ENCODE data around the gene RD3L. TPM values are rescaled to one million over a fixed set of nuclear protein-coding genes. Genes with fewer than 3 reads are reported as not detected.

The RD3L gene
- total and polyA plus RNA-seq, 2 of the 4 experiments (the other 2 are of a cell fraction): not detected

- CTCF ChIA-PET: interaction anchor here (1.2 kb wide), 1 partner anchor 14 kb away, joined by 5 read pairs; no protein-coding TSS in a partner anchor
- H2BK120ac ChIP-seq (ENCODE audit: low read depth, low read length): no peak overlapping the region
- no peaks in the 10 kb centered on the region for H3K4me1 ChIP-seq (ENCODE audit: control insufficient read depth, insufficient read depth, low read length)
- H3K36me3 ChIP-seq (ENCODE audit: control insufficient read depth, insufficient read depth, low read length): no peaks in the 10 kb centered on the region
- H3K14ac ChIP-seq (replicated peaks; ENCODE audit: low read depth, low read length): no peak overlapping the region
- no peak for TF ChIP-seq CTCF (conservative IDR thresholded peaks at IDR 0.05; ENCODE audit: low read depth, low read length)
- no peak for TF ChIP-seq RFX5 (IDR thresholded peaks at IDR 0.05; ENCODE audit: low read depth, low read length)
- no peak for TF ChIP-seq NFE2L2 (IDR thresholded peaks at IDR 0.05; ENCODE audit: low read depth, low read length)
- no peak for TF ChIP-seq MAZ (IDR thresholded peaks at IDR 0.05; ENCODE audit: borderline replicate concordance, low read depth, low read length)
- no peak for TF ChIP-seq SMC3 (IDR thresholded peaks at IDR 0.05; ENCODE audit: low read depth, low read length)
- TF ChIP-seq FOS (IDR thresholded peaks at IDR 0.05; ENCODE audit: low read depth, low read length): no peak
- TF ChIP-seq MXI1 (IDR thresholded peaks at IDR 0.05; ENCODE audit: borderline replicate concordance, low read depth, low read length): no peak
- TF ChIP-seq CEBPB (IDR thresholded peaks at IDR 0.05; ENCODE audit: low read depth, low read length): no peak
- TF ChIP-seq BHLHE40 (IDR thresholded peaks at IDR 0.05; ENCODE audit: low read depth, low read length): no peak
- TF ChIP-seq RCOR1 (IDR thresholded peaks at IDR 0.05; ENCODE audit: insufficient replicate concordance, low read length): no peak
- TF ChIP-seq ELK1 (IDR thresholded peaks at IDR 0.05; ENCODE audit: borderline replicate concordance, low read depth, low read length): no peak
- TF ChIP-seq CHD1 (IDR thresholded peaks at IDR 0.05; ENCODE audit: low read depth, low read length): no peak
- TF ChIP-seq MAFK (IDR thresholded peaks at IDR 0.05; ENCODE audit: low read depth, low read length): no peak
- TF ChIP-seq RAD21 (IDR thresholded peaks at IDR 0.05; ENCODE audit: low read length): no peak
- no peak for TF ChIP-seq USF2 (IDR thresholded peaks at IDR 0.05; ENCODE audit: low read depth, low read length)
- no peak for TF ChIP-seq POLR2A (IDR thresholded peaks at IDR 0.05; ENCODE audit: low read depth, low read length)
- H3K27ac ChIP-seq (ENCODE audit: insufficient read depth, low read length): no peak overlapping the region
- H2AK9ac ChIP-seq (replicated peaks; ENCODE audit: low read depth, low read length, poor library complexity): no peak overlapping the region
- BruUV-seq (replicated peaks): no TSS peak
- WGBS, 2 experiments (ENCODE audit: extremely low coverage in 2 of 2, insufficient read length in 1 of 2): 73% methylated on average over 5 of the region's 13 CpGs; no CpG with 5 or more reads in 1 of the 2 experiments
- H2AFZ ChIP-seq (replicated peaks; ENCODE audit: low read length, poor library complexity): no peak overlapping the region
- no peak overlapping the region for H2BK20ac ChIP-seq (ENCODE audit: low read depth, low read length)
- no peak overlapping the region for H3K4ac ChIP-seq (ENCODE audit: low read depth, low read length)
- no peak overlapping the region for H4K8ac ChIP-seq (ENCODE audit: low read depth in 2 of 2, low read length in 2 of 2)
- in situ Hi-C loops (cut with MboI; ENCODE audit: low sequenced_read_pairs) (no loop called here), dilution Hi-C loops (cut with HindIII; ENCODE audit: low sequenced_read_pairs, unreplicated experiment) (no loop called here), intact Hi-C loops (cut with micrococcal nuclease) (no loop called here)
- no peak overlapping the region for H4K91ac ChIP-seq (ENCODE audit: insufficient read depth, low read depth, low read length)
- no peak overlapping the region for H2AK5ac ChIP-seq (ENCODE audit: low read depth, low read length)
- H3K4me3 ChIP-seq (ENCODE audit: insufficient read depth, low read depth, low read length): no peak overlapping the region
- no peak overlapping the region for H3K9ac ChIP-seq (ENCODE audit: low read depth, low read length)
- no peak overlapping the region for H2BK5ac ChIP-seq (ENCODE audit: low read depth, low read length, poor library complexity, severe bottlenecking)
- no peak overlapping the region for H3K18ac ChIP-seq (ENCODE audit: low read depth, low read length)
- H3K27me3 ChIP-seq (ENCODE audit: control insufficient read depth, insufficient read depth, low read length): peaks cover 2% of the 10 kb centered on the region
- H4K5ac ChIP-seq (ENCODE audit: low read depth, low read length): no peak overlapping the region
- POLR2A ChIA-PET (ENCODE audit: unreplicated experiment): no interaction called here
- no peaks in the 10 kb centered on the region for H3K79me1 ChIP-seq (ENCODE audit: low read depth in 1 of 2, low read length in 2 of 2)
- H4K20me1 ChIP-seq (ENCODE audit: insufficient read depth, low read length): no peaks in the 10 kb centered on the region; the same call in 1 of the 2 replicates
- H3K23ac ChIP-seq (ENCODE audit: low read depth, low read length): no peak overlapping the region
- DNase-seq (no peak), ATAC-seq (ENCODE audit: low read depth) (no peak)
- no peak overlapping the region; the same call in 1 of the 2 replicates for H3K56ac ChIP-seq (ENCODE audit: extremely low read depth, insufficient read depth, low read length)
- H3K9me3 ChIP-seq (ENCODE audit: control insufficient read depth, insufficient read depth, low read length): 0 out of 2 replicates have a peak, but pooled peaks cover 2% of the 10 kb centered on the region
- H3K4me2 ChIP-seq (ENCODE audit: low read depth, low read length): no peak overlapping the region
- H2BK15ac ChIP-seq (ENCODE audit: low read depth, low read length): no peak overlapping the region
- no peaks in the 10 kb centered on the region for H3K9me1 ChIP-seq (ENCODE audit: insufficient read depth, low read length)
Observed at GRCh38 chr14:103899316-103899715, 43.0 kb downstream of the RD3L start.
